HEK293 (cell line): Measurements from ENCODE around the gene PIP4K2B.
A peak's percentile ranks its signal among the peaks of the same experiment; 100 is the strongest.

Experiments
- CTCF ChIA-PET: fragments of 350-600 bp; formaldehyde crosslinking; extraction: SDS; loops from one replicate; lab custom pipeline; 2021; ENCODE audit warnings: antibody characterized with exemption; lab: Yijun Ruan, JAX
- POLR2A ChIA-PET: fragments of 300-600 bp; formaldehyde crosslinking; extraction: SDS; loops from one replicate; lab custom pipeline; 2020; ENCODE audit warnings: antibody characterized with exemption, inconsistent platforms; lab: Yijun Ruan, JAX
- H3K27ac ChIP-seq: fragments of 200-500 bp; sonication (Bioruptor generic); 2 replicates; pipeline ENCODE4 v1.5.1; 2014; ENCODE audit warnings: low read depth, low read length, control low read depth, inconsistent platforms; ENCODE audit errors: extremely low read depth
- H3K36me3 ChIP-seq, 2 experiments: fragments of 200-500 bp in 1 of 2; sonication (Bioruptor generic) in 1 of 2; 1 replicate in 1 of 2; 2 replicates in 1 of 2; pipeline ENCODE4 v1.5.1; 2014 to 2017; ENCODE audit warnings: inconsistent platforms in 2 of 2, low read length in 2 of 2; ENCODE audit not compliant: control insufficient read depth in 2 of 2, insufficient read depth in 1 of 2
- H3K4me1 ChIP-seq: fragments of 200-500 bp; sonication (Bioruptor generic); 2 replicates; pipeline ENCODE4 v1.5.1; 2014; ENCODE audit warnings: mild to moderate bottlenecking, low read length, inconsistent platforms; ENCODE audit not compliant: control insufficient read depth, insufficient read depth
- H3K4me3 ChIP-seq: 2 replicates; pipeline ENCODE4 v1.5.1; 2011; ENCODE audit warnings: low read depth, mild to moderate bottlenecking, control low read depth, low read length, moderate library complexity
- H3K9me3 ChIP-seq: fragments of 200-500 bp; sonication (Bioruptor generic); 2 replicates; pipeline ENCODE4 v1.5.1; 2014; ENCODE audit warnings: low read depth, low read length, inconsistent platforms; ENCODE audit not compliant: control insufficient read depth, insufficient read depth
- BCL11B ChIP-seq: fragments of 450-650 bp; formaldehyde crosslinking; IDR thresholded peaks from 2 replicates; pipeline ENCODE4 v1.5.1; 2016; ENCODE audit warnings: low read depth, missing biosample characterization, missing genetic modification characterization
- FEZF1 ChIP-seq: fragments of 450-650 bp; formaldehyde crosslinking; IDR thresholded peaks from 2 replicates; pipeline ENCODE4 v1.5.1; 2016; ENCODE audit warnings: missing biosample characterization, missing genetic modification characterization
- GLI2 ChIP-seq: fragments of 450-650 bp; formaldehyde crosslinking; IDR thresholded peaks from 2 replicates; pipeline ENCODE4; 2017; ENCODE audit warnings: missing biosample characterization, missing genetic modification characterization, low read depth, borderline replicate concordance
- GLIS1 ChIP-seq: fragments of 450-650 bp; formaldehyde crosslinking; IDR thresholded peaks from 2 replicates; pipeline ENCODE4 v1.5.1; 2016; ENCODE audit warnings: missing biosample characterization, missing genetic modification characterization
- GLIS2 ChIP-seq: fragments of 450-650 bp; formaldehyde crosslinking; IDR thresholded peaks from 2 replicates; pipeline ENCODE4 v1.5.1; 2016; ENCODE audit warnings: missing biosample characterization, missing genetic modification characterization
- KLF9 ChIP-seq: fragments of 450-650 bp; formaldehyde crosslinking; IDR thresholded peaks from 2 replicates; pipeline ENCODE4 v1.5.1; 2016; ENCODE audit warnings: missing biosample characterization, missing genetic modification characterization, low read depth
- WT1 ChIP-seq: fragments of 450-650 bp; formaldehyde crosslinking; IDR thresholded peaks from 2 replicates; pipeline ENCODE4 v1.5.1; 2016; ENCODE audit warnings: missing biosample characterization, missing genetic modification characterization
- ZBTB11 ChIP-seq: fragments of 450-650 bp; formaldehyde crosslinking; conservative IDR thresholded peaks from 2 replicates; pipeline ENCODE4 v1.5.1; 2016; ENCODE audit warnings: low read depth, missing biosample characterization, missing genetic modification characterization
- ZBTB7A ChIP-seq: fragments of 450-650 bp; formaldehyde crosslinking; IDR thresholded peaks from 2 replicates; pipeline ENCODE4 v1.5.1; 2016; ENCODE audit warnings: low read depth, missing biosample characterization, missing genetic modification characterization
- ZIC2 ChIP-seq: fragments of 450-650 bp; formaldehyde crosslinking; IDR thresholded peaks from 2 replicates; pipeline ENCODE4 v1.5.1; 2016; ENCODE audit warnings: missing biosample characterization, missing genetic modification characterization
- ZNF324 ChIP-seq: fragments of 450-650 bp; formaldehyde crosslinking; IDR thresholded peaks from 2 replicates; pipeline ENCODE4 v1.5.1; 2016; ENCODE audit warnings: missing biosample characterization, missing genetic modification characterization
- ZNF423 ChIP-seq: fragments of 450-650 bp; formaldehyde crosslinking; IDR thresholded peaks from 2 replicates; pipeline ENCODE4 v1.5.1; 2016; ENCODE audit warnings: missing biosample characterization, missing genetic modification characterization
- ZNF48 ChIP-seq: fragments of 450-650 bp; formaldehyde crosslinking; IDR thresholded peaks from 2 replicates; pipeline ENCODE4 v1.5.1; 2016; ENCODE audit warnings: missing biosample characterization, missing genetic modification characterization
- ZNF560 ChIP-seq: fragments of 450-650 bp; formaldehyde crosslinking; IDR thresholded peaks from 2 replicates; pipeline ENCODE4 v1.5.1; 2017; ENCODE audit warnings: missing biosample characterization, missing genetic modification characterization, borderline replicate concordance
- ZNF785 ChIP-seq: fragments of 450-650 bp; formaldehyde crosslinking; IDR thresholded peaks from 2 replicates; pipeline ENCODE4 v1.5.1; 2016; ENCODE audit warnings: missing biosample characterization, missing genetic modification characterization
- ZNF792 ChIP-seq: fragments of 450-650 bp; formaldehyde crosslinking; IDR thresholded peaks from 2 replicates; pipeline ENCODE4 v1.5.1; 2016; ENCODE audit warnings: missing biosample characterization, missing genetic modification characterization
- TF ChIP-seq, protein P1 (sequence below): fragments of 450-650 bp; formaldehyde crosslinking; conservative IDR thresholded peaks from 2 replicates; pipeline ENCODE4 v1.5.1; 2016; ENCODE audit warnings: low read depth, missing biosample characterization, missing genetic modification characterization
- TF ChIP-seq, protein P2 (sequence below): fragments of 450-650 bp; formaldehyde crosslinking; IDR thresholded peaks from 2 replicates; pipeline ENCODE4 v1.5.1; 2016; ENCODE audit warnings: missing biosample characterization, missing genetic modification characterization
- TF ChIP-seq, protein P3 (sequence below): fragments of 450-650 bp; formaldehyde crosslinking; IDR thresholded peaks from 2 replicates; pipeline ENCODE4 v1.5.1; 2016; ENCODE audit warnings: missing biosample characterization, missing genetic modification characterization

The PIP4K2B gene

GRCh38 chr17:38749223-38750043 lies 49.9 kb downstream of the PIP4K2B start (continued):
- TF ChIP-seq, protein P1, sequence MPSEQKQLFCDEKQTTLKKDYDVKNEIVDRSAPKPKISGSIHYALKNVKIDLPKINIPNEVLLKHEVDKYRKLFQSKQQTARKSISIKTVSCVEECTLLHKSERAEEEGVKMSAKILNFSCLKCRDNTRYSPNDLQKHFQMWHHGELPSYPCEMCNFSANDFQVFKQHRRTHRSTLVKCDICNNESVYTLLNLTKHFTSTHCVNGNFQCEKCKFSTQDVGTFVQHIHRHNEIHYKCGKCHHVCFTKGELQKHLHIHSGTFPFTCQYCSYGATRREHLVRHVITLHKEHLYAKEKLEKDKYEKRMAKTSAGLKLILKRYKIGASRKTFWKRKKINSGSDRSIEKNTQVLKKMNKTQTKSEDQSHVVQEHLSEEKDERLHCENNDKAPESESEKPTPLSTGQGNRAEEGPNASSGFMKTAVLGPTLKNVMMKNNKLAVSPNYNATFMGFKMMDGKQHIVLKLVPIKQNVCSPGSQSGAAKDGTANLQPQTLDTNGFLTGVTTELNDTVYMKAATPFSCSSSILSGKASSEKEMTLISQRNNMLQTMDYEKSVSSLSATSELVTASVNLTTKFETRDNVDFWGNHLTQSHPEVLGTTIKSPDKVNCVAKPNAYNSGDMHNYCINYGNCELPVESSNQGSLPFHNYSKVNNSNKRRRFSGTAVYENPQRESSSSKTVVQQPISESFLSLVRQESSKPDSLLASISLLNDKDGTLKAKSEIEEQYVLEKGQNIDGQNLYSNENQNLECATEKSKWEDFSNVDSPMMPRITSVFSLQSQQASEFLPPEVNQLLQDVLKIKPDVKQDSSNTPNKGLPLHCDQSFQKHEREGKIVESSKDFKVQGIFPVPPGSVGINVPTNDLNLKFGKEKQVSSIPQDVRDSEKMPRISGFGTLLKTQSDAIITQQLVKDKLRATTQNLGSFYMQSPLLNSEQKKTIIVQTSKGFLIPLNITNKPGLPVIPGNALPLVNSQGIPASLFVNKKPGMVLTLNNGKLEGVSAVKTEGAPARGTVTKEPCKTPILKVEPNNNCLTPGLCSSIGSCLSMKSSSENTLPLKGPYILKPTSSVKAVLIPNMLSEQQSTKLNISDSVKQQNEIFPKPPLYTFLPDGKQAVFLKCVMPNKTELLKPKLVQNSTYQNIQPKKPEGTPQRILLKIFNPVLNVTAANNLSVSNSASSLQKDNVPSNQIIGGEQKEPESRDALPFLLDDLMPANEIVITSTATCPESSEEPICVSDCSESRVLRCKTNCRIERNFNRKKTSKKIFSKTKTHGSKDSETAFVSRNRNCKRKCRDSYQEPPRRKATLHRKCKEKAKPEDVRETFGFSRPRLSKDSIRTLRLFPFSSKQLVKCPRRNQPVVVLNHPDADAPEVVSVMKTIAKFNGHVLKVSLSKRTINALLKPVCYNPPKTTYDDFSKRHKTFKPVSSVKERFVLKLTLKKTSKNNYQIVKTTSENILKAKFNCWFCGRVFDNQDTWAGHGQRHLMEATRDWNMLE (tag by site-specific recombination) = no peak
- TF ChIP-seq ZBTB11 (tag by site-specific recombination) = peak; percentile 66

DNA sequence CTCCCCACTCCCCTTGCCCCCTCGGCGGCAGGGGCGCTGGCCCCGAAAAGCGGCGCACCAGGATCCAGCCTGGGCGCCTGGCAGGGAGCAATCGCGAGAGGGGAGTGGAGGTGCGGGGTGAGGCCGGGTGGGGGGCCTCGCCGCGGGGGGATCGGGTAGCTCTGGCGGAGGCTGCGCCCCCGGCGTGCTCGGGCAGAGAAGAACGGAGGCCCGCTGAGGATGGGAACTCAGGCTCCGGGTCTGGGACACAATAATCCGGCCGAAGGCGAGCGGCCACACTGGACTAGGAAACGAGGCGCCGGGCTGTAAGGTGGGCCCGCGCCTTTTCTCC lies 50.5 kb downstream of the PIP4K2B start:
- Histone ChIP-seq H3K4me3 (peak overlapping the region; percentile 54), H3K27ac (peak overlapping the region; percentile 89), H3K9me3 (no peaks in the 10 kb centered on the region), H3K36me3 (peaks cover 3 to 4% of the 10 kb centered on the region in 2 experiments), H3K4me1 (peaks cover 31% of the 10 kb centered on the region)
- ChIA-PET CTCF (no interaction called here), POLR2A (interaction anchor here (0.6 to 1.6 kb wide), 6 partner anchors 15 to 121 kb away, joined by 3 to 7 read pairs (median 4); partner anchors contain the start of genes CISD3, LASP1 and MLLT6)
- TF ChIP-seq ZIC2 (tag by site-specific recombination) (peak; percentile 97), ZBTB7A (tag by site-specific recombination) (no peak), ZNF48 (tag by site-specific recombination) (no peak), ZNF785 (no peak), ZBTB11 (tag by site-specific recombination) (no peak), ZNF792 (tag by site-specific recombination) (no peak), WT1 (tag by site-specific recombination) (peak; percentile 35; the same call in 1 of the 2 replicates), GLIS1 (peak; percentile 79), ZNF324 (tag by site-specific recombination) (no peak), KLF9 (tag by site-specific recombination) (no peak; the same call in 1 of the 2 replicates), BCL11B (tag by site-specific recombination) (0 out of 2 replicates have a peak, but pooled peaks have one; percentile 14), ZNF560 (tag by site-specific recombination) (no peak), FEZF1 (tag by site-specific recombination) (no peak), GLI2 (tag by site-specific recombination) (no peak), GLIS2 (tag by site-specific recombination) (peak; percentile 98), ZNF423 (tag by site-specific recombination) (0 out of 2 replicates have a peak, but pooled peaks have one; percentile 41)
- TF ChIP-seq, protein P2, sequence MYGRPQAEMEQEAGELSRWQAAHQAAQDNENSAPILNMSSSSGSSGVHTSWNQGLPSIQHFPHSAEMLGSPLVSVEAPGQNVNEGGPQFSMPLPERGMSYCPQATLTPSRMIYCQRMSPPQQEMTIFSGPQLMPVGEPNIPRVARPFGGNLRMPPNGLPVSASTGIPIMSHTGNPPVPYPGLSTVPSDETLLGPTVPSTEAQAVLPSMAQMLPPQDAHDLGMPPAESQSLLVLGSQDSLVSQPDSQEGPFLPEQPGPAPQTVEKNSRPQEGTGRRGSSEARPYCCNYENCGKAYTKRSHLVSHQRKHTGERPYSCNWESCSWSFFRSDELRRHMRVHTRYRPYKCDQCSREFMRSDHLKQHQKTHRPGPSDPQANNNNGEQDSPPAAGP = no peak; the same call in 1 of the 2 replicates
- TF ChIP-seq, protein P3, sequence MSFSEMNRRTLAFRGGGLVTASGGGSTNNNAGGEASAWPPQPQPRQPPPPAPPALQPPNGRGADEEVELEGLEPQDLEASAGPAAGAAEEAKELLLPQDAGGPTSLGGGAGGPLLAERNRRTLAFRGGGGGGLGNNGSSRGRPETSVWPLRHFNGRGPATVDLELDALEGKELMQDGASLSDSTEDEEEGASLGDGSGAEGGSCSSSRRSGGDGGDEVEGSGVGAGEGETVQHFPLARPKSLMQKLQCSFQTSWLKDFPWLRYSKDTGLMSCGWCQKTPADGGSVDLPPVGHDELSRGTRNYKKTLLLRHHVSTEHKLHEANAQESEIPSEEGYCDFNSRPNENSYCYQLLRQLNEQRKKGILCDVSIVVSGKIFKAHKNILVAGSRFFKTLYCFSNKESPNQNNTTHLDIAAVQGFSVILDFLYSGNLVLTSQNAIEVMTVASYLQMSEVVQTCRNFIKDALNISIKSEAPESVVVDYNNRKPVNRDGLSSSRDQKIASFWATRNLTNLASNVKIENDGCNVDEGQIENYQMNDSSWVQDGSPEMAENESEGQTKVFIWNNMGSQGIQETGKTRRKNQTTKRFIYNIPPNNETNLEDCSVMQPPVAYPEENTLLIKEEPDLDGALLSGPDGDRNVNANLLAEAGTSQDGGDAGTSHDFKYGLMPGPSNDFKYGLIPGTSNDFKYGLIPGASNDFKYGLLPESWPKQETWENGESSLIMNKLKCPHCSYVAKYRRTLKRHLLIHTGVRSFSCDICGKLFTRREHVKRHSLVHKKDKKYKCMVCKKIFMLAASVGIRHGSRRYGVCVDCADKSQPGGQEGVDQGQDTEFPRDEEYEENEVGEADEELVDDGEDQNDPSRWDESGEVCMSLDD = peak; percentile 68; the same call in 1 of the 2 replicates
